CD14-positive monocyte (primary cell): Measurements from ENCODE around the gene SBF2. TPM values are rescaled to one million over a fixed set of nuclear protein-coding genes. Genes with fewer than 3 reads are reported as not detected.

ENCODE experiments used
- DNase-seq, 3 donors: peaks; one replicate each; pipeline ENCODE4 v3.0.0-alpha.2; 2011 to 2022
- H2AFZ ChIP-seq: 2 replicates; pipeline ENCODE4 v1.6.0; 2012; ENCODE audit warnings: mild to moderate bottlenecking, low read depth, low read length, inconsistent platforms; ENCODE audit not compliant: insufficient read depth, poor library complexity, severe bottlenecking
- H3K27ac ChIP-seq, 2 donors: 1 replicate in 1 of 2; 2 replicates in 1 of 2; pipeline ENCODE4 v1.5.1; 2012 to 2013; ENCODE audit warnings: low read length in 2 of 2, control low read depth in 1 of 2, inconsistent platforms in 1 of 2, low read depth in 1 of 2, mild to moderate bottlenecking in 1 of 2
- H3K27me3 ChIP-seq, 2 donors: one replicate each; pipeline versions ENCODE4 v1.6.0 to v1.6.1; 2011 to 2013; ENCODE audit warnings: low read length in 2 of 2; ENCODE audit not compliant: control insufficient read depth in 2 of 2, insufficient read depth in 2 of 2
- H3K36me3 ChIP-seq, 2 donors: replicated peaks in 1 of 2; 1 replicate in 1 of 2; 2 replicates in 1 of 2; pipeline versions ENCODE4 v1.5.1 to v1.6.1; 2012 to 2013; ENCODE audit warnings: low read length in 2 of 2, control low read depth in 1 of 2, inconsistent platforms in 1 of 2, mild to moderate bottlenecking in 1 of 2; ENCODE audit not compliant: insufficient read depth in 2 of 2, control insufficient read depth in 1 of 2
- H3K4me1 ChIP-seq, 2 donors: 1 replicate in 1 of 2; 2 replicates in 1 of 2; pipeline versions ENCODE4 v1.5.1 to v1.6.1; 2012 to 2013; ENCODE audit warnings: low read length in 2 of 2, control low read depth in 1 of 2, inconsistent platforms in 1 of 2, mild to moderate bottlenecking in 1 of 2, moderate library complexity in 1 of 2; ENCODE audit not compliant: insufficient read depth in 2 of 2, control insufficient read depth in 1 of 2
- H3K4me2 ChIP-seq: replicated peaks from 2 replicates; pipeline ENCODE3; 2012; ENCODE audit warnings: low read length, moderate library complexity, mild to moderate bottlenecking; ENCODE audit not compliant: poor library complexity, severe bottlenecking; ENCODE audit errors: extremely low read depth
- H3K4me3 ChIP-seq, 3 experiments: fragments of 200-600 bp in 1 of 3; sonication (generic) in 1 of 3; replicated peaks in 1 of 3; 1 replicate in 2 of 3; 2 replicates in 1 of 3; pipeline ENCODE4 v1.5.1; 2011 to 2013; ENCODE audit warnings: low read length in 3 of 3, mild to moderate bottlenecking in 3 of 3, control low read depth in 2 of 3, low read depth in 2 of 3, inconsistent platforms in 1 of 3, moderate library complexity in 1 of 3
- H3K79me2 ChIP-seq: 2 replicates; pipeline ENCODE4 v1.6.0; 2012; ENCODE audit warnings: mild to moderate bottlenecking, control low read depth, inconsistent platforms, low read length, moderate library complexity; ENCODE audit not compliant: insufficient read depth
- H3K9ac ChIP-seq: 2 replicates; pipeline ENCODE4 v1.6.0; 2017; ENCODE audit warnings: low read length, mild to moderate bottlenecking; ENCODE audit not compliant: insufficient read depth, poor library complexity, severe bottlenecking
- H3K9me3 ChIP-seq, 2 donors: replicated peaks in 1 of 2; 1 replicate in 1 of 2; 2 replicates in 1 of 2; pipeline versions ENCODE4 v1.5.1 to v1.6.1; 2012 to 2013; ENCODE audit warnings: low read length in 2 of 2, control low read depth in 1 of 2; ENCODE audit not compliant: control insufficient read depth in 1 of 2, insufficient read depth in 1 of 2
- H4K20me1 ChIP-seq: 2 replicates; pipeline ENCODE4 v1.6.0; 2012; ENCODE audit warnings: mild to moderate bottlenecking, low read length, control low read depth, moderate library complexity; ENCODE audit not compliant: insufficient read depth
- H3K27ac Mint-ChIP-seq, 7 donors: one replicate each; pipeline ENCODE4 v1.8.0; 2020; ENCODE audit warnings: mild to moderate bottlenecking in 7 of 7, mixed read lengths in 7 of 7, moderate library complexity in 6 of 7, inconsistent platforms in 2 of 7
- H3K27me3 Mint-ChIP-seq, 3 donors: one replicate each; pipeline ENCODE4 v1.8.0; 2021 to 2022; ENCODE audit warnings: low read depth in 3 of 3, mild to moderate bottlenecking in 3 of 3, mixed read lengths in 3 of 3, moderate library complexity in 3 of 3, inconsistent platforms in 1 of 3
- H3K36me3 Mint-ChIP-seq, 2 donors: one replicate each; pipeline ENCODE4 v1.8.0; 2020; ENCODE audit warnings: mixed read lengths in 2 of 2, inconsistent platforms in 1 of 2, mild to moderate bottlenecking in 1 of 2
- H3K4me1 Mint-ChIP-seq: one replicate; pipeline ENCODE4 v1.8.0; 2020; ENCODE audit warnings: mild to moderate bottlenecking, mixed read lengths
- H3K4me3 Mint-ChIP-seq, 2 donors: one replicate each; pipeline ENCODE4 v1.8.0; 2020; ENCODE audit warnings: mild to moderate bottlenecking in 2 of 2, mixed read lengths in 2 of 2, moderate library complexity in 1 of 2
- H3K9me3 Mint-ChIP-seq, 7 donors: one replicate each; pipeline ENCODE4 v1.8.0; 2020 to 2022; ENCODE audit warnings: mixed read lengths in 7 of 7, mild to moderate bottlenecking in 6 of 7, moderate library complexity in 6 of 7, inconsistent platforms in 2 of 7
- intact Hi-C, 2 donors: fragments of 100-400 bp; cut with micrococcal nuclease; formaldehyde crosslinking; loops; one replicate each; pipeline versions ENCODE4 v1.15.0 to v1.15.1; 2023
- polyA plus RNA-seq, 3 donors: library from polyadenylated mRNA; depleted of rRNA in 1 of 3; unstranded in 2 of 3; stranded (reverse) in 1 of 3; fragments of 300-500 nt in 2 of 3; fragments of >200 nt in 1 of 3; fragmentation: Illumina TruSeq in 2 of 3; gene quantifications; 1 replicate in 2 of 3; 2 replicates in 1 of 3; pipeline ENCODE4 v1.2.3, GENCODE V29; 2012 to 2021
- TF ChIP-seq, protein P1 (sequence below): fragments of 200-600 bp; IDR thresholded peaks from one replicate; pipeline ENCODE4 v1.8.0; 2022; ENCODE audit warnings: antibody characterized with exemption, mild to moderate bottlenecking

Gene SBF2
- polyA plus RNA-seq, 3 donors: 8.9 to 30.7 (median 16.4) TPM

DNA sequence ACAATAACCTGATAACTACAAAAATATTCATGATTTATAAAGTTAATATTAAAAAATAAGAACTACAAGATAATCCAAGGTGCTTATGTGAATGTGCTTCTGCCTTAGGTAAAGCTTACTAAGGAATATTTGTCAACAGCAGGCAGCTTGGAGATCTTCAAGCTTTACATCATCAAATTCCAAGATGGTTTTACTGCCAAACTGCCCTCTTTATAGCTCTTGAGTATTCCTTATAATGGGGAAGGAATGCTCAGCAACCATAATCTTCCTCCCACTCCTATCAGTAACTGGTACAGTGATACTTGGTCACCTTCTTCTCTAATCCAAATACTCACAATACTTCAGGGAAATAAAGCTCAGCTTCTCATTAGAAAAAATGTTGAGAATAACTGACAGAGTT lies 30.1 kb downstream of the SBF2 start:
- Histone ChIP-seq H2AFZ (no peak overlapping the region), H3K79me2 (peaks cover 24% of the 10 kb centered on the region), H3K4me2 (no peak overlapping the region), H4K20me1 (peaks cover 91% of the 10 kb centered on the region), H3K4me3 (no peak overlapping the region), H3K9ac (no peak overlapping the region), H3K4me1 (no peaks in the 10 kb centered on the region), H3K27me3 (no peaks in the 10 kb centered on the region), H3K9me3 (no peaks in the 10 kb centered on the region), H3K27ac (no peak overlapping the region), H3K36me3 (peaks cover 0 to 7% of the 10 kb centered on the region in 2 donors)
- Mint-ChIP-seq H3K4me1 (peaks cover 3% of the 10 kb centered on the region), H3K4me3 (no peak overlapping the region), H3K9me3 (peaks cover 0 to 3% (median 0%) of the 10 kb centered on the region in 7 donors), H3K36me3 (peaks cover 10 to 11% of the 10 kb centered on the region in 2 donors), H3K27ac (no peak overlapping the region), H3K27me3 (no peaks in the 10 kb centered on the region)
- no peak for DNase-seq
- intact Hi-C loops: no loop called here
- TF ChIP-seq, protein P1, sequence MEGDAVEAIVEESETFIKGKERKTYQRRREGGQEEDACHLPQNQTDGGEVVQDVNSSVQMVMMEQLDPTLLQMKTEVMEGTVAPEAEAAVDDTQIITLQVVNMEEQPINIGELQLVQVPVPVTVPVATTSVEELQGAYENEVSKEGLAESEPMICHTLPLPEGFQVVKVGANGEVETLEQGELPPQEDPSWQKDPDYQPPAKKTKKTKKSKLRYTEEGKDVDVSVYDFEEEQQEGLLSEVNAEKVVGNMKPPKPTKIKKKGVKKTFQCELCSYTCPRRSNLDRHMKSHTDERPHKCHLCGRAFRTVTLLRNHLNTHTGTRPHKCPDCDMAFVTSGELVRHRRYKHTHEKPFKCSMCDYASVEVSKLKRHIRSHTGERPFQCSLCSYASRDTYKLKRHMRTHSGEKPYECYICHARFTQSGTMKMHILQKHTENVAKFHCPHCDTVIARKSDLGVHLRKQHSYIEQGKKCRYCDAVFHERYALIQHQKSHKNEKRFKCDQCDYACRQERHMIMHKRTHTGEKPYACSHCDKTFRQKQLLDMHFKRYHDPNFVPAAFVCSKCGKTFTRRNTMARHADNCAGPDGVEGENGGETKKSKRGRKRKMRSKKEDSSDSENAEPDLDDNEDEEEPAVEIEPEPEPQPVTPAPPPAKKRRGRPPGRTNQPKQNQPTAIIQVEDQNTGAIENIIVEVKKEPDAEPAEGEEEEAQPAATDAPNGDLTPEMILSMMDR: no peak

DNA sequence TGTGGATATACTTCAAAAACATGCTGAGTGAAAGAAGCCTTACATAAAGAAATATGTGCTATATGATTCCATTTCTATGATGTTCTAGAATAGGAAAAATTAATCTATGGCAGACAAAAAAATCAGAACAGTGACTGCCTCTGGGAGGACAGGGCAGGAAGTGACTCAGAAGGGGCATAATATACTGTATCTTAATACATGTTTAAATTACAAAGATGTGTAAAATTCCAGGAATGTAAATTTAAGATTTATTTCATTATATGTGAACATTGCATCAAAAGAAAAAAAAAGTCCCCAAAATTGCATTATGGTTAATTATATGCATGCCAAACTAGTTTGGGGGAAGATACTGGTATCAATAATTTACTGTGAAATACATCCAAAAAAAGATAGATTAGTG lies 32.2 kb downstream of the SBF2 start:
- peaks cover 0 to 7% of the 10 kb centered on the region in 2 donors for H3K36me3 ChIP-seq
- no peaks in the 10 kb centered on the region for H3K4me1 ChIP-seq
- H3K9ac ChIP-seq: no peak overlapping the region
- H4K20me1 ChIP-seq: peaks cover 91% of the 10 kb centered on the region
- peaks cover 6 to 11% of the 10 kb centered on the region in 2 donors for H3K36me3 Mint-ChIP-seq
- H3K4me1 Mint-ChIP-seq: peaks cover 2% of the 10 kb centered on the region
- intact Hi-C loops: no loop called here
- H3K4me2 ChIP-seq: no peak overlapping the region
- no peak overlapping the region for H3K4me3 Mint-ChIP-seq
- H3K27ac Mint-ChIP-seq: no peak overlapping the region
- peaks cover 32% of the 10 kb centered on the region for H3K79me2 ChIP-seq
- H2AFZ ChIP-seq: no peak overlapping the region
- peaks cover 0 to 3% (median 0%) of the 10 kb centered on the region in 7 donors for H3K9me3 Mint-ChIP-seq
- TF ChIP-seq, protein P1: no peak
- DNase-seq: no peak
- H3K4me3 ChIP-seq: no peak overlapping the region
- H3K9me3 ChIP-seq: no peaks in the 10 kb centered on the region
- no peaks in the 10 kb centered on the region for H3K27me3 ChIP-seq
- peaks cover 0 to 1% (median 0%) of the 10 kb centered on the region in 3 donors for H3K27me3 Mint-ChIP-seq
- no peak overlapping the region for H3K27ac ChIP-seq
